GM10847 (cell line): Measurements from ENCODE around the gene NHEJ1.

ENCODE experiments used
- POLR2A ChIP-seq: IDR thresholded peaks from 2 replicates; pipeline ENCODE4 v1.6.1; 2011; ENCODE audit not compliant: insufficient read length; ENCODE audit errors: extremely low read depth

NHEJ1 gene

DNA sequence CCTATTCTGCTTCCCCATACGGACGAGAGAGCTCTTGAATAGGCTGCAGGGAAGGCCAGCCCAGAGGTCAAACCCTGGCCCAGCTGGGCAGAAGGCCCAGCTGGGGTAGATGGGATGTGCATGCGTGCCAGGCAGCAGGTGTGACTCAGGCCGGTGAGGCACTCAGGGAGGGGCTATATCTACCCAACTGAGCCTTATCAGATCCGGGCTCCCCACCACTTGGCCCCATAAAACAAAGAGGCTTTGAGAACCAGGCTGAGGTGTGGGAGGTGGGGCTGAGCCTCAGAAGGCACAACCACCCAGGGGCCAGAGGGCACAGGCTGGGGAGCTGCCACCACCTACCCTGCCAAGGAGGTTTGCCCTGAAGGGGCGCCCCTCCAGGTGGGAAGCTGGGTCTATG lies 111.3 kb downstream of the NHEJ1 start:
- TF ChIP-seq POLR2A, result no peak

GRCh38 chr2:219045937-219046550 lies 114.6 kb downstream of the NHEJ1 start:
- no peak for TF ChIP-seq POLR2A

GRCh38 chr2:219042750-219043149 lies 117.9 kb downstream of the NHEJ1 start:
- TF ChIP-seq POLR2A, result no peak

- TF ChIP-seq POLR2A, result no peak
Measured at GRCh38 chr2:219042157-219042556, 118.5 kb downstream of the NHEJ1 start.

- TF ChIP-seq POLR2A, result no peak
Measured at GRCh38 chr2:219041252-219041651, 119.4 kb downstream of the NHEJ1 start, which contains the start of gene CFAP65. CFAP65 (minus strand) TSS chr2:219041516; CDS start chr2:219039048, 2,468 bp downstream.

DNA sequence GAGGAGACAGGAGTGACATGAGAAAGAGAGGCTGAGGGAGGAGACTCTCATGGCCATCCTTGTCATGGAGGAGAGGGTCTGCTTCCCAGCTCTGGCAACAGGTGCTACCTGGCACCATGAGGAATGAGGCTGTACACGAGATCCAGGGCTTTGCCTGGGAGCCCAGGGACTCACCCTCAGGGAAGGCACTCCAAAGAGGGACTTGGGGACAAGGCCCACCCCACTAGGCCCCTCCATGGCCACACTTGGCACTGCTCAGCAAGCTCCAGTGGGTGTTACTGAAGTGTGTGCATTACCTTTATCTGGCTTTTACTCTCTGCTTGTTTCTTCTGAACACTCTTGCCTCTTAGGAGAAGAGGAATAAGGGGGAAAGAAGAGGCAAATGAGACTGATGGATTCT lies 122.0 kb downstream of the NHEJ1 start:
- no peak for TF ChIP-seq POLR2A

- TF ChIP-seq POLR2A, result no peak
Measured at GRCh38 chr2:219037783-219038499, 122.7 kb downstream of the NHEJ1 start.

- TF ChIP-seq POLR2A, result no peak
Measured at GRCh38 chr2:219035942-219036341, 124.7 kb downstream of the NHEJ1 start.

DNA sequence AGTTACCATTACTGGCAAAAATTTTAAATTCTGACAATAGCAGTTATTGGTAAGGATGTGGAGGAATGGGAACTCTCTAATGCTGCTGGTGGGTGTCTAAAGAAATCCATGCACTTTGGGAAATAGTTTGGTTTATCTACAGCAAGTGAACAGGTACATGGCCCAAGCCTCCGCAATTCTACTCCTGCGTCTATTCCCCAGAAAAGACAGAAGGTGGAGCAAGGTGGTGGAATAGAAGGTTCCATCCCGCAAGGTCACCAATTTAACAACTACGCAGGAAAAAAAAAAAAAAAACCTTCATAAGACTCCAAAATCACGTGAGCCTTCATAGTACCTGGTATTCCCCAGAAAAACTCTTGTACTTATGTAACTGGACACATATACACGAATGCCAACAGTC lies 125.8 kb downstream of the NHEJ1 start:
- TF ChIP-seq POLR2A, result no peak

DNA sequence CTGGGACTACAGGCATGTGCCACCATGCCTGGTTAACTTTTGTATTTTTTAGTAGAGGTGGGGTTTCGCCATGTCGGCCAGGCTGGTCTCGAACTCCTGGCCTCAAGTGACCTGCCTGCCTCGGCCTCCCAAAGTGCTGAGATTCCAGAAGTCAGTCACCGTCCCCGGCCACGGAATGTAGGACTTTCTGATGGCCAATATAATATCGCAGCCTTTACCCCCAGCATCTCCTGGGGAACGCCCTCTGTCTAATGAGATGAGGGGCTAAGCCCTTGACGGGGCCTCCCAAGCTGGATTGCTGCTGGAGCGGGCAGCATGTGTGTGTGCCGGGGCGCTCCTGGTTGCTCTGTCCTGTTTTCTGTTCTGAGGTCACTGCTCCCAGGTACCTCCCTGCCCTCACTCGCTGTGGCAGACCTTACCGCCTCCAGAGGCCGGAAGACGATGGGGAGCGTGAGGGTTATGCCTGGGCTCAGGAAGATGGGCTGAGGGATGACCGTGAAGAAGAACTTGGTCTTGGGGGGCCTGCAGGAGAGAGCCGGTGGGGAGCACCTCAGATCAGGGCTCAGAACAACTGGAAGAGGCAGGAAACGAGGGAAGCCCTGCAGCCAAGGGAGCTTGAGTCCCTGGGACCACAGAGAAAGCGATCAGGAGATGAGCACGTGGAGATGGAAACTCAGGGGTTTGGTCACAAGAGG lies 128.4 kb downstream of the NHEJ1 start:
- TF ChIP-seq POLR2A, result no peak

- no peak for TF ChIP-seq POLR2A
Measured at GRCh38 chr2:219031005-219031738, 129.4 kb downstream of the NHEJ1 start.

DNA sequence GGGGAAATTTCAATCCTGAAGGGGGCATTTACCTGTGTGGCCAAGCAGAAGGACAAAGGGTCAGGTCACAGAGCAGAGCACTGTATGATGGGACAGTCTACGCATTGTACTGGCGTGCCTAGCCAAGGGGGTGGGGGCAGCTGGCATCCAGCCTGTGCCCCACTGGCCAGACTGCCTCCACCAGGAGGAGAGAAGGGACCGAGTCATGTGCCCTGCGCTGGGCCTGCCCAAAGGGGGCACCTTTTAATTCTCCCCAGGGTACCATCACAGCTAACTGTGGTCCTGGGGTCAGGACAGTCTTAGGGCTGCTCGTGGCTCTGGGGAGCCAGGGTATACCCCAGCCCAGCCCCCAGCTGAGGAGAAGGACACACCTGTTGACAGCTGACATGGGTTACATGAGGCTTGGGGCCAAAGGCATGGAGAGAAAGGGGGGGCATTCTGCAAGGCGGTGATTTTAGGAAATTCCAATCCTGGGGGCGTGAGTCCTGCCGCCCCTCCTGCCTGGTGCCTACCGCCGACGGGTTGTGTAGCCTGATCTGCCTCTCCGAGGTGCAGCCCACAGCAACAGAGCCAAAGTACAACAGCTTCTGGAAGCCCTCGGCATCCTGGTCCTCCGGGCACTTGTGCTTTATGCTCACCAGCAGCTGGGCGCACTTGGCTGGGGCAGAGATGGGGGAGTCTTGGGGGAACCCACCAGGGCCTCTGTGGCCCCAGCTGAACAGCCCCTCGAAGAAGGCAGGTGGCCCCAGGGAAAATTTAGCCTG lies 130.3 kb downstream of the NHEJ1 start:
- TF ChIP-seq POLR2A, result no peak

GRCh38 chr2:219029829-219030165 lies 130.8 kb downstream of the NHEJ1 start:
- no peak for TF ChIP-seq POLR2A

GRCh38 chr2:219028996-219029828 lies 131.4 kb downstream of the NHEJ1 start:
- no peak for TF ChIP-seq POLR2A
